ENCODE results near the gene FAM163A.
"Not testable (repeated sequence)": the region's sequence is repeated elsewhere in the genome, so short reads cannot be mapped to it uniquely, and the experiment has no call there.

Gene FAM163A

GRCh38 chr1:179793281-179793680, 50.2 kb downstream of the FAM163A start:
- DNase-seq (ENCODE audit: low read depth in 2 of 2): no peak

- no peak for DNase-seq (ENCODE audit: low read depth in 2 of 2)
These were observed 51.1 kb downstream of the FAM163A start for GRCh38 chr1:179794146-179794545.

DNA sequence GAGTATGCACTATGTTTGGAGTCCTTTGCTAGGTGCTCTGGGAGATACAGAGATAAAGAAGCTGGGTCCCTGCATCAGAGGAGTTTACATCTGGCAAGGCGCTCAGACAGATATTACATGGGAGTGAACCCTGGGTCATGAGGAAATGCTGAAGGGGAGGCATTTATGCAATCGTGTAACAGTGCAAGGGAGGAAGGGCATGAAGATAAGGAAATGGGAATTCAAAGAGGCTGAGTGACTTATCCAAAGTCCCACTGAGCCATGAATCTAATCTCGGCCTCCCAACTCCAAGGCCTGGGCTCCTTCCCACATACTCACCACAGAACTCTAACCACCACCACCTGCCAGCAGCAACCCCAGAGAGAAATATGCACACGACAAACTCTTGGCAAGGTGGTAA, 51.6 kb downstream of the FAM163A start:
- DNase-seq (ENCODE audit: low read depth in 2 of 2): no peak

GRCh38 chr1:179798213-179798863, 55.2 kb downstream of the FAM163A start:
- no peak for DNase-seq (ENCODE audit: low read depth in 2 of 2)

DNA sequence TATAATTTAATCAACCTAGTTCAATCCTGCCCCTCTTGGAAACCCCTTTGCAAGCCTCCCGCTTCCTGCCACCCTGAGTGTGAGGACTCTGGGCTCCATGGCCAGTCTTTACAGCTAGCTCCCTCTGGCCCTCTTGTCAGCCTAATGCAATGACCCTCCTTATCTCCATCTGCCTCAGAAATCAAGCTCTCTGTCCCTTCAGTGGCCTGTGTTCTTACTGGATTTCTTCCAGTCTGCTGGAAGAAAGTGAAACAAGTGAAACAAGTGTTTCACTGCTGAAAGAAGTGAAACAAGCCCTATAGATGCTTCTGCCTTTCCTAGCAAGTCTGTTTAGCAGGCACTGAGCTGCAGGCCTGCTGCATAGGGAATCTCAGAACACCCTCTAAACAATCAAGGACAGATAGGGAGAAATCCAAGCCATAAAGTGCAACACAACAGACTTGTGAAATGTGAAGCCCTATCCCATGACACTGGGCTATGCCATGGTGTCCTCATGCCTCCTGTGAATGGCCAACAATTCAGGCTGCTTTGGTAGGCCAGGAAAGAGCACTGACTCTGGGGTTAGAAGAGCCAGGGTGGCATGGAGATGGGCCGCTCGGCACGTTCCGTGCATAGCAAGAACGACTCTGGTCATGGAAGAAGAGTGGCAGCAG, 55.9 kb downstream of the FAM163A start:
- DNase-seq (ENCODE audit: low read depth in 2 of 2): no peak

DNA sequence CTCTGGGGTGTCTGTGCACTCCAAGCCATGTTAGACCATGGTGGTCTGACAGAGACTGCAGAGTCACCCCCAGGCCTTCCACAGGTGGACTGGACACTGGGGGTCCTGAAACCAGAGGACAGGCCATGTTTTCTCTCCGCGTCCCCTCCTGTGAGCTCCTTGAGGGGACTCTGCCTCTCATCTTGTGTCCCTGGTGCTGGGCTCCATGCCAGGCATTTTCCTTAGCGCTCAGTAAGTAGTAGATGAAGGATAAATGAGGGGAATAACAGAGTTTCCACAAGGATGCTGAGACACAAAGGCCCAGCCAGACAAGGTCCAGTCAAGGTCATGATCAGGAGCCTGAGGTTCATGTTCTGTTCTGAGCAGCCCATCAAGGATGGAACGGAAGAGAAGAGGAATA, 57.4 kb downstream of the FAM163A start:
- no peak for DNase-seq (ENCODE audit: low read depth in 2 of 2)

DNA sequence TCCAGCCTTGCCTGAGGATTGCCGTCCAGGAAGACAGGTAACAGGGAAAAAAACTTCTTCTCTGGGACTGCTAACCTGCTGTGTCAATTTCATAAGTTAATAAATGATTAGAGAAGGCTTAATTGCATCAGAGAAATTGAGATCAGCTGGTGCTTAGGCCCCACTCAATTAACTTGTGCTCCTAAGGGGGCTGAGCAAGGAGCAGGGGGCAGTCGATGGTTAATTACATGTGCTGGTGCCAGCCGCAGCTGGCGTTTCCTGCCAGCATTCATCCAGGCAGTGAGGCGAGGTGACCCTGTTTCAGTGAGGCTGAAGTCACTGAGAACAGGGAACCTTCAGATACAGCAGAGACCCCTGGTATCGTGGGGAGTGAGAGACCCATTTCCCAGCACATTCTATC, 60.0 kb downstream of the FAM163A start:
- no peak for DNase-seq (ENCODE audit: low read depth in 2 of 2)

- DNase-seq (ENCODE audit: low read depth in 2 of 2): no peak
These were observed 60.8 kb downstream of the FAM163A start for GRCh38 chr1:179803918-179804317.

DNA sequence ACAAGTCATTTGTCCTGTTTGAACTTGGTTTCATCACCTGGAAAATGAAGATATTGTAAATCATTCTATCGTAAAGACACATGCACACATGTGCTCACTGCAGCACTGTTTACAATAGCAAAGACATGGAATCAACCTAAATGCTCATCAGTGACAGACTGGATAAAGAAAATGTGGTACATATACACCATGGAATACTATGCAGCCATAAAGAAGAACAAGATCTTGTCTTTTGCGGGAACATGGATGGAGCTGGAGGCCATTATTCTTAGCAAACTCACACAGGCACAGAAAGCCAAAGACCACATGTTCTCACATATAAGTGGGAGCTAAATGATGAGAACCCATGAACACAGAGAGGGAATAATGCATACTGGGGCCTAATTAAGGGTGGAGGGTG, 61.3 kb downstream of the FAM163A start:
- not testable (repeated sequence) for DNase-seq (ENCODE audit: low read depth in 2 of 2)

DNA sequence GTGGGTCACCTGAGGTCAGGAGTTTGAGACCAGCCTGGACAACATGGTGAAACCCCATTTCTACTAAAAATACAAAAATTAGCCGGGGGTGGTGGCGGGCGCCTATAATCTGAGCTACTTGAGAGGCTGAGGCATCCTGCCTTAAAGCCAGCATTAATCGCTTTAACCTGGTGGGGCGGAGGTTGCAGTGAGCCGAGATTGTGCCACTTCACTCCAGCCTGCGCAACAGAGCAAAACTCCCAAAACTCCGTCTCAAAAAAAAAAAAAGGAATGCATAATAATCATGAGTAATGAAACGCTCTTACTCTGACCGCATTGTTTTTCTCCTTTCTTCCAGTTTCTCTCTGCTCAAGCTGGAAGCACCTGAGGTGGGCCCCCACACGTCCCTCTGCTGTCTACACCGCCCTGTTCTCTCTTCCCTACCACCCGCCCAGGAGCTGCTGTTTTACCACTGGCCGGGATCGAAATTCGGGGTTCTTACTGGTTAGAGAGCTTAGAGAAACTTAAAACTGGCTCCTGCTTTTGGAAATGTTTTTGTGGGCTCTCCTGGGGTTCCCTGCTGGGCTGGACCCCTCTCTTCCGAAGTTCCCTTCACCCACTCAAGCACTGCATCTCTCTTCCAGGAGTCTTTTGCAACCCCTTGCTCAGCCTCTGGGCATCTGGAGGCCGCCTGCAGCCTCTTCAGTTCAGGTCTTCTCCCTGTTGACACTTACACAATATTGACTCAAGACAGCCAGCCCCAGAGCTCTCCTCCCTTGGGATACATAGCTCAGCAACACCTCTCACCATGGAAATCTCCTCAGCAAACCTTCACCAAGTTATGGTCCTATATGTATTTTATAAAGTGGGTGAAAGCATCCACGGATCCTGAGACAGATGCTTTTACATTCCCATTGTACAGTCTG, 62.5 kb downstream of the FAM163A start:
- DNase-seq (ENCODE audit: low read depth in 2 of 2): no peak

DNA sequence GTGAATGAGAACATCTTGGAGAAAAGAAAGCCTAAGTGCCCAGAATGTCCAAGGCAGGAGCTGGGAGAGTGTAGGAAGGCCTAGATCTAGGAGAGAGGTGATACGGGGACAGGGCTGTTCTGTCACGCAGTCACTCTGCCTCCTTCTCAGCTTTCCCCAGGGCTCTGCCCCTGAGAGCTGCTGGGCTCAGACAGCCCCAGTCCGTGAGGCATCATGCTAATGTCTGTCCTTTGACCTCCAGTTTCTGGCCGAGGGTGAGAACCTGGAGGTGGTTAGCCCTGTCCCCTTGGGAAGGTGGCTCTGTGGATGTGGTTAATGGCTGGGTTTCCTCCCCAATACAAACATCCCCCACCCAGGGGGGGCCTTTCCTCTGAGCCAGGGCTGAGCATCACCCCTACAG, 63.2 kb downstream of the FAM163A start:
- no peak for DNase-seq (ENCODE audit: low read depth in 2 of 2)

DNA sequence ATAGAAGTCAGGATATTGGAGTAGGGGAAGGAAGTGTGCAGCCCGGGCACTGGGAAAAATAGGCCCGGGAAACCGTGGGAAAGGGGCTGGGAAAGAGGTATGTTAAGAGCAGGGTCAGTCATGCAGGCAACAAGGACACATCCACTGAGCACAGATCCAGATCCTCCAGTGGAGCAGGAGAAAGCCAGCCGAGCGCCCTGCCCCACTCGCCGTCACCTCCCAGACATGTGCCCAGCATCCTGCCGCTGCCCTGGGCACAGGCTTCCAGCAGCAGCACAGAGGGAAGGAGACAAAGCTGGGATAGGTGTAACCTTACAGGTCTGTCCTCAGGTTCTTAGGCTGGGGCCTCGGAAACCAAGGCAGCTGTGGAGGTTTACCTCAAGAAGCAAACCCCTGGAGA, 64.2 kb downstream of the FAM163A start:
- DNase-seq (ENCODE audit: low read depth in 2 of 2): no peak

DNA sequence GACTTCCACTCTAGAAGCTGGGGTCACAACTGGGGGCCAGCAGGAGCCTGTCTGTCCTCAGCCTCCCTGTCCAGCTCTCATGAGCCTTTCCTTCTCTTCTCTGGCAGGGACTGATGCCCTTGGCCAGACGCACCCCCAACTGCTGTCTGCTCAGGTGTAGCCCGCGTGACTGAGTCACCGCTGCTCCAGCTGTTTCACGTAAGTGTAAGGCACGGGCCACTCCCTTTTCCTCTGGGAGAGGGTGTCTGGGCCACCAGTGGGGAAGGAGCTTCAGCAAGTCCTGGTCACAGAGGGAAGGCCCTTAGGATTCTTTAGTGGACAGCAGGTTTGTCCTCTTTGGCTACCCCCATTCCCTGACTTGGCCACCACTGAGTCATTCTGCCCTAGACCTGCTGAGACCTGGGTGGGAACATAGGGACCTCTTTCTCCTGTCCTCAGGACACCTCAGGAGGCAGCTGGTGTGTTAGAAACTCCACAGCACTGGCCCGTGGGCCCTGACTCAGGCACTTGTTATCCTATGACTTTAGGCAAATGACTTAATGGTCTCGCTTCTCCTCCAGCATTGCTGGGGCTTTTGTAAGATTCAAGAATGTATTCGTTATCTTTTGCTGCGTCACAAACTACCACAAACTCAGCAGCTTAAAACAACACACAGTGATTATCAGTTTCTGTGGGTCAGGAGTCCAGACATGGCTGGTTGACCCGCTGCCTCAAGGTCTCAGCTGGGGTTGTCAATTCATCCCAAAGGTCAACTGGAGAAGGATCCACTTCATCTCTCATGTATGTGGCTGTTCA, 64.8 kb downstream of the FAM163A start:
- DNase-seq (ENCODE audit: low read depth in 2 of 2): no peak

- no peak for DNase-seq (ENCODE audit: low read depth in 2 of 2)
These were observed 65.4 kb downstream of the FAM163A start for GRCh38 chr1:179808503-179808902.

DNA sequence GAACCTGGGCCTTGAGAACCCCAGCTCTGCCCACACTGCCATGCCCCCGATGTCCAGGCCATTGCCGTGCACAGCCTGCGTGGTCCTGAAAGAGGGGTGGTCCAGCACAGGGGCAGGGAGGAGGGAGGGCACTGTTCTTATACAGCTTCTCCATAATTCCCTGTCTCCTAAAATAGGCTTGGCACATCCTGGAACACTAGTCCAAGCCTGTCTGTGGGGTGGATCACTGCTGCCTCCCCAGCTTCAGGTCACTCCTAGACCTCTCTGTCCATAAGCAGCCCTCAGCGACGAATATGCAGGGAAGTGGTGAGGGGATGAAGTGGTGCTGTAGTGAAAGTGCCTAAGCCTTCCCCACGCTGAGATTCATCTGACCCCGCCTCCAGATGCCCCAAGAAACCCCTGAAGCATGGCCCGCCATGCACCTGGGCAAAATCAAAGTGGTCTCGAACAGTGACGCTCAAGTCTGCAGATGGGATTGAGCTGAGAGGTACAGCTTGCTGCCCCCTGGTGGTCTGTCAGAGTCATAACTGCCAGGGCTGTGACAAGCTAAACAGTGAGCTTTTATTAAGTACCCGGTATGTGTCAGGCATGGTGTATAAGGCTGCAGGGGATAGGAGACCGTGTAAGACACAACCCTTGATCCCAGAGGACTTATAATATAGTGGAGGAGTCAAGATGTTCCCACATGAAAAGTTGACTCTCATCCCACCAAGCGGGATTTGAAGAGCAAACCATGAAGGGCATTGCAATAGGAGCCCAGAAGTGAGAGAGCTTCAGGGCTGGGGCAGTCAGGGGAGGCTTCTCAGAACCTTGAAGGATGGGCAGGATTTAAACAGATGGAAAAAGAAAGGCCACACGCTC, 66.6 kb downstream of the FAM163A start:
- peak in 1 of 2 donors; percentile 19 for DNase-seq (ENCODE audit: low read depth in 2 of 2)

DNA sequence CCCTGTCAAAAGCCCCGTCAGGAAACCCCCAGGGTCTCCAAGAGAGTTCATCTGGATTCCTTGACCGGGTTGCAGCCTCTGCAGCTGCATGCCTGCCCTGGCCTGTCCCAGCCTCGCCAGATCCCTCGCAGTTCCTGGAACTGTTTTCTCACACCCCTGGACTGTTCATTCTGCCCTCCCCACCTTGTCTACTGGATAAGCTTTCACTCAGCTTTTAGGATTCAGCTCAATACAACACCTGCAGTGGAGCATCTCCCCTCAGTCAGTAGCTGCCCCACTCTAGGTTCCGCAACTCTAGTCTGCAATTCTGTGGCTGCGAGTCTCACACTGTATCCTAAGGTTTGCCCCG, 67.2 kb downstream of the FAM163A start:
- no peak for DNase-seq (ENCODE audit: low read depth in 2 of 2)

DNA sequence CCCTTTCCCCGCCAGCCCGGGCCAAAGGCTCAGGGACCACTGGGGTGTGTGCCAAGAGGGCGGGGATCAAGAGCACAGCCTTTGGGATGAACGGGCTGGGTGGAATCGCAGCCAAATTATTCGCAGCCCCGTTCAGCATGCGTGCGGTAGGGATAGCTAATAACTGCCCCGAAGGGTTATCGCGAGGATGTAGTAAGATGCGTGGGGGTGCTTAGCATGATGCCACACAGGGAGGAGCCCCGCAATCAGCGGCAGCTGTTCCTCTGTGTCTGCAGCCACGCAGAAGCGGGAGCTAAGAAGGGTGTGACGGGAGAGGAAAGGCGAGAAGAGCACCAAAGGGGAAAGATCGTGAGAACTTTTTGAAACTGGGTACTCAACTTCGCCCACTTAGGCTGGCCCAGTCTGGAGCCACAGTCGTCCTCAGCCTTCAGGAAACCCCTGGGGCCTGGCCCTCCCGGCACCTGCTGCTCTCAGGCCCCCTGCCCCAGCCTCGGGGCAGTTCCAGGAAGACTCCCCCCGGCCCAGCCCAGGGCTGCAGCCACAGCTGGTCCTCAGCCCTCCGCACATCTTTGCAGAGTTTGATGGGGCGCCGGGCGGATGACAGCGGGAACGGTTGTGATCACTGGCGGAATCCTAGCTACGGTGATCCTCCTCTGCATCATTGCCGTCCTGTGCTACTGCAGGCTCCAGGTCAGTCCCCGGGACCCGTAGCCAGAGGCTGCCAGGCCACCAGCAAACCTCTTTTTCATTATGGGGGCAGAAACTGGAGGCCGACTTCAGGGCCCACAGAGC, 69.6 kb downstream of the FAM163A start:
- no peak for DNase-seq (ENCODE audit: low read depth in 2 of 2)

- no peak for DNase-seq (ENCODE audit: low read depth in 2 of 2)
These were observed 70.8 kb downstream of the FAM163A start for GRCh38 chr1:179813626-179814545.

DNA sequence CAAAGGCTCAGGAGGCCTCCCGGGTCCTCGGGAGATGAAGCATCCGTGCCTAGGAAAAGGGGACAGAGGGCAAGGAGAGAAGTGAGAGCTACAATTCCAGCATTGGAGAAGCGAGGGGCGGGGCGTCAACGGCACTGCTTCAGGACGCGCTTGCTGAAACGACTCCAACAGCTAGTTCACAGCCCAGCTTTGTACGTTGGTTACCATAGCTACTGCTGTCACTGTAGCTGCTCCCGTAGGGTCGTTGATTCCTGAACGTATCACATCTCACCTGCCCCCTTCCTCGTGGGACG, 71.4 kb downstream of the FAM163A start:
- DNase-seq (ENCODE audit: low read depth in 2 of 2): no peak

Measured in stimulated activated CD8-positive, alpha-beta memory T cell treated with anti-CD3 and anti-CD28 coated beads, Interleukin-15, amount 100 ng/mL, for 48 hours (primary cell).